Placental epithelial cell (primary cell): ENCODE measurements around the gene SLC35A5. TPM values are rescaled to one million over a fixed set of nuclear protein-coding genes. Genes with fewer than 3 reads are reported as not detected.

Source experiments
- total RNA-seq: library from RNA; depleted of rRNA; stranded (reverse); fragments of >200 nt; gene quantifications from 2 replicates; pipeline ENCODE4 v1.2.3, GENCODE V29; 2012

SLC35A5 gene, protein sequence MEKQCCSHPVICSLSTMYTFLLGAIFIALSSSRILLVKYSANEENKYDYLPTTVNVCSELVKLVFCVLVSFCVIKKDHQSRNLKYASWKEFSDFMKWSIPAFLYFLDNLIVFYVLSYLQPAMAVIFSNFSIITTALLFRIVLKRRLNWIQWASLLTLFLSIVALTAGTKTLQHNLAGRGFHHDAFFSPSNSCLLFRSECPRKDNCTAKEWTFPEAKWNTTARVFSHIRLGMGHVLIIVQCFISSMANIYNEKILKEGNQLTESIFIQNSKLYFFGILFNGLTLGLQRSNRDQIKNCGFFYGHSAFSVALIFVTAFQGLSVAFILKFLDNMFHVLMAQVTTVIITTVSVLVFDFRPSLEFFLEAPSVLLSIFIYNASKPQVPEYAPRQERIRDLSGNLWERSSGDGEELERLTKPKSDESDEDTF
- 15.3 and 37.1 TPM in 2 replicates for total RNA-seq

DNA sequence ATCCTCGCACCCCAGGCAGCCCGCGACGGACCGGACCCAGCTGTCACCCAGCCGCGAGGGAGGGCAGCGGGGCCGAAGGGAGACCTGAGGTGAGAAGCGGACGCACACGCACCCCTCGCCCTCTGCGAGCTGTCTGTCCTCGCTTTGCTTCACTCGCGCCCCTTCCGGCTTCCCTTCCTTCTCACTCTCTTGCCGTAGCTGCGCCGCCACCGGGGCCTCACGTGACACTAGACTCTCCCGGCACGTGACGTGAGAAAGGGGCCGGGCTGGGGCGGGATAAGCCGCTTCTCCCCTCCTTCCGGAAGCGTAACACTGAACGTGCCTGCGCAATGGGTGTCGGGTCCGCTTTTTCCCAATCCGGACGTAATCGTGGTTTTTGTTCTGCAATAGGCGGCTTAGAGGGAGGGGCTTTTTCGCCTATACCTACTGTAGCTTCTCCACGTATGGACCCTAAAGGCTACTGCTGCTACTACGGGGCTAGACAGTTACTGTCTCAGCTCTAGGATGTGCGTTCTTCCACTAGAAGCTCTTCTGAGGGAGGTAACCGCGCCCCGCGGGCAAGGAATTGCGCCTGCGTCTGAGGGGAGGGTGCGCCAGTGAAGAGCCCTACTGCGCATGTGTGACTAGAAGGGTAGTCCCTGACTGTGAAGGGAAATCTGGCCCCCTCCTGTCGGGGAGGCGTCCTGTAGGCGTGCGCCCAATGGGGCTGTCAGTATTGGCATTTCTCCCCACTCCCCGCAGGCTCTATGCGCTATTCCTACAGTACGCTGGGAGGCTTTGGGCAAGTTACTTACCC, at the start of gene SLC35A5, which contains the start of gene ATG3:
TSS of gene SLC35A5 (plus strand) at position 312 of the 796 bp plus-strand sequence. CDS start 1,359 bp downstream, outside the sequence.
TSS of gene ATG3 (minus strand) at position 229 of the 796 bp plus-strand sequence. CDS start 434 bp downstream, outside the sequence.

Other genes starting within 250 kb of the SLC35A5 start
- 0.39 TPM in 1 of 2 replicates, not detected in the other for gene CD200, start 228.9 kb upstream of the SLC35A5 start, total RNA-seq
- not detected in 2 replicates for gene BTLA, start 62.6 kb upstream of the SLC35A5 start, total RNA-seq
- 45.1 and 60.7 TPM in 2 replicates for gene ATG3, start 83 bp upstream of the SLC35A5 start, total RNA-seq
- 1,157 and 1,789 TPM in 2 replicates for gene CCDC80, start 79.1 kb downstream of the SLC35A5 start, total RNA-seq